Neural progenitor cell (in vitro differentiated cells): ENCODE results near the gene SFXN2.

Source experiments
- EZH2 ChIP-seq: fragments of 200-600 bp; sonication (generic); IDR thresholded peaks from 2 replicates; pipeline ENCODE4 v1.6.1; 2017; ENCODE audit warnings: antibody characterized with exemption, mild to moderate bottlenecking, moderate library complexity
- EZH2phosphoT487 ChIP-seq: fragments of 200-600 bp; sonication (generic); IDR thresholded peaks from 2 replicates; pipeline ENCODE4 v1.6.1; 2017; ENCODE audit warnings: antibody characterized with exemption
- TF ChIP-seq, protein P1 (sequence below): fragments of 200-600 bp; sonication (generic); IDR thresholded peaks from 2 replicates; pipeline ENCODE4 v1.5.1; 2017; ENCODE audit warnings: antibody characterized with exemption, mild to moderate bottlenecking

DNA sequence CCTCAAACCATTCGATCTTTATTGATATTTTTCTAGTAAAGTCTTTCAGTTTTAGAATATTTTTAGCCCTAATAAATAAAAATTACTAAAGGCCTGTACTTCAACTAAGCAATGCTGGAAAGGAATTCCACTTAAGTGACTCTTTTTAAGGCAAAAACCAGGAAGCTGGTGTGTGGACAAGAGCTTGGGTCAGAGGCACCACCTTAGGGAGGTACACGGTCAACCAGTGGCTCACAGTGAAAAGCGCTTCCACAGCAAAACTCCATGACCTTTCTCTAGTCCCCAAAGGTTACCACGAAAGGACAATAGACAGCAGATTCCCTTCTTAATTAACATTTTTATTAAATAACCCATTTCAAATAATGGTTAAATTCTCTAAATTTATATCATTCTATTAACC is 31.5 kb upstream of the SFXN2 start:
- TF ChIP-seq, protein P1, sequence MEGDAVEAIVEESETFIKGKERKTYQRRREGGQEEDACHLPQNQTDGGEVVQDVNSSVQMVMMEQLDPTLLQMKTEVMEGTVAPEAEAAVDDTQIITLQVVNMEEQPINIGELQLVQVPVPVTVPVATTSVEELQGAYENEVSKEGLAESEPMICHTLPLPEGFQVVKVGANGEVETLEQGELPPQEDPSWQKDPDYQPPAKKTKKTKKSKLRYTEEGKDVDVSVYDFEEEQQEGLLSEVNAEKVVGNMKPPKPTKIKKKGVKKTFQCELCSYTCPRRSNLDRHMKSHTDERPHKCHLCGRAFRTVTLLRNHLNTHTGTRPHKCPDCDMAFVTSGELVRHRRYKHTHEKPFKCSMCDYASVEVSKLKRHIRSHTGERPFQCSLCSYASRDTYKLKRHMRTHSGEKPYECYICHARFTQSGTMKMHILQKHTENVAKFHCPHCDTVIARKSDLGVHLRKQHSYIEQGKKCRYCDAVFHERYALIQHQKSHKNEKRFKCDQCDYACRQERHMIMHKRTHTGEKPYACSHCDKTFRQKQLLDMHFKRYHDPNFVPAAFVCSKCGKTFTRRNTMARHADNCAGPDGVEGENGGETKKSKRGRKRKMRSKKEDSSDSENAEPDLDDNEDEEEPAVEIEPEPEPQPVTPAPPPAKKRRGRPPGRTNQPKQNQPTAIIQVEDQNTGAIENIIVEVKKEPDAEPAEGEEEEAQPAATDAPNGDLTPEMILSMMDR = no peak
- no peak for TF ChIP-seq EZH2
- no peak for TF ChIP-seq EZH2phosphoT487
